PC-9 (cell line): ENCODE measurements around the gene EXOSC7. TPM values are rescaled to one million over a fixed set of nuclear protein-coding genes. Genes with fewer than 3 reads are reported as not detected.
A peak's percentile ranks its signal among the peaks of the same experiment; 100 is the strongest.

Source experiments
- BruUV-seq: library from RNA; stranded (reverse); fragments of 400-500 nt; replicated peaks from 2 replicates; lab custom pipeline; 2021; lab: Mats Ljungman, UMichigan
- CTCF ChIA-PET: fragments of 300-600 bp; sonication (Branson Sonifier 250); formaldehyde crosslinking; loops from one replicate; lab custom pipeline; 2022; ENCODE audit warnings: antibody characterized with exemption; lab: Charles Lee
- POLR2A ChIA-PET: fragments of 300-600 bp; sonication (Branson Sonifier 250); formaldehyde crosslinking; loops from one replicate; lab custom pipeline; 2022; ENCODE audit warnings: antibody characterized with exemption; ENCODE audit not compliant: unreplicated experiment; lab: Charles Lee
- DNase-seq, 2 experiments: peaks; one replicate each; pipeline versions ENCODE4 v3.0.0 to v3.0.0-alpha.2; 2015 to 2022; ENCODE audit warnings: mixed read lengths in 1 of 2
- H2AFZ ChIP-seq: fragments of 200-600 bp; sonication (generic); 2 replicates; pipeline ENCODE4 v1.8.1; 2017; ENCODE audit warnings: antibody characterized with exemption
- H3F3A ChIP-seq: fragments of 200-600 bp; sonication (generic); 2 replicates; pipeline ENCODE4 v1.8.1; 2017; ENCODE audit warnings: antibody characterized with exemption, mild to moderate bottlenecking, low read depth; ENCODE audit not compliant: insufficient read depth
- H3K27ac ChIP-seq: fragments of 200-600 bp; sonication (generic); 2 replicates; pipeline ENCODE4 v1.6.1; 2016; ENCODE audit warnings: mixed run types
- H3K27me3 ChIP-seq: fragments of 200-600 bp; sonication (generic); 2 replicates; pipeline ENCODE4 v1.6.1; 2016; ENCODE audit warnings: low read depth, mixed run types; ENCODE audit not compliant: insufficient read depth
- H3K36me3 ChIP-seq: fragments of 200-600 bp; sonication (generic); 2 replicates; pipeline ENCODE4 v1.6.1; 2016; ENCODE audit warnings: low read depth, mixed run types
- H3K4me1 ChIP-seq: fragments of 200-600 bp; sonication (generic); replicated peaks from 2 replicates; pipeline ENCODE4 v1.6.1; 2016; ENCODE audit warnings: mixed run types; ENCODE audit not compliant: insufficient read depth
- H3K4me2 ChIP-seq: fragments of 200-600 bp; sonication (generic); 2 replicates; pipeline ENCODE4 v1.6.1; 2017; ENCODE audit warnings: mixed run types
- H3K4me3 ChIP-seq: fragments of 200-600 bp; sonication (generic); 2 replicates; pipeline ENCODE4 v1.6.1; 2016; ENCODE audit warnings: mixed run types
- H3K79me2 ChIP-seq: fragments of 200-600 bp; sonication (generic); 2 replicates; pipeline ENCODE4 v1.6.1; 2017; ENCODE audit warnings: low read depth, mixed run types
- H3K9me2 ChIP-seq: fragments of 200-600 bp; sonication (generic); 2 replicates; pipeline ENCODE4 v1.8.1; 2017; ENCODE audit warnings: mild to moderate bottlenecking; ENCODE audit not compliant: insufficient read depth
- H3K9me3 ChIP-seq: fragments of 200-600 bp; sonication (generic); 2 replicates; pipeline ENCODE4 v1.8.1; 2016; ENCODE audit warnings: low read depth; ENCODE audit not compliant: insufficient read depth
- H4K20me1 ChIP-seq: fragments of 200-600 bp; sonication (generic); 2 replicates; pipeline ENCODE4 v1.8.1; 2017; ENCODE audit not compliant: insufficient read depth
- EZH2 ChIP-seq: fragments of 200-600 bp; sonication (generic); IDR thresholded peaks from 2 replicates; pipeline ENCODE4 v1.8.0; 2017; ENCODE audit warnings: antibody characterized with exemption, low read depth
- intact Hi-C: fragments of 100-400 bp; cut with micrococcal nuclease; formaldehyde crosslinking; loops from one replicate; pipeline ENCODE4 v1.10.0; 2022; ENCODE audit not compliant: unreplicated experiment
- total RNA-seq: library from RNA; stranded (reverse); gene quantifications from 2 replicates; pipeline ENCODE4 v1.2.3, GENCODE V29; 2021
- TF ChIP-seq, protein P1 (sequence below): fragments of 200-600 bp; sonication (generic); conservative IDR thresholded peaks from 2 replicates; pipeline ENCODE4 v1.6.1; 2017; ENCODE audit warnings: mixed run types, antibody characterized with exemption, mild to moderate bottlenecking, moderate library complexity

The EXOSC7 gene
- total RNA-seq, 1 experiment from 2014 or later = 56.2 TPM

- no peaks in the 10 kb centered on the region for H4K20me1 ChIP-seq
- no peaks in the 10 kb centered on the region for H3K9me2 ChIP-seq
- H3K36me3 ChIP-seq = no peaks in the 10 kb centered on the region
- no peaks in the 10 kb centered on the region for H3K27me3 ChIP-seq
- H3K4me1 ChIP-seq = peaks cover 61% of the 10 kb centered on the region
- no peak overlapping the region for H3K4me3 ChIP-seq
- ChIA-PET CTCF (no interaction called here), POLR2A (no interaction called here)
- no peaks in the 10 kb centered on the region for H3K79me2 ChIP-seq
- TF ChIP-seq EZH2 = no peak
- H3K9me3 ChIP-seq = no peaks in the 10 kb centered on the region; the same call in 1 of the 2 replicates
- peaks cover 46% of the 10 kb centered on the region for H3F3A ChIP-seq
- peak in 1 of 2 experiments; percentile 66 for DNase-seq
- peak overlapping the region; percentile 18 for H3K4me2 ChIP-seq
- no TSS peak for BruUV-seq
- H3K27ac ChIP-seq = peak overlapping the region; percentile 66
- intact Hi-C loops = no loop called here
- no peak overlapping the region for H2AFZ ChIP-seq
These were observed 81.5 kb downstream of the EXOSC7 start for GRCh38 chr3:45057557-45057956.

DNA sequence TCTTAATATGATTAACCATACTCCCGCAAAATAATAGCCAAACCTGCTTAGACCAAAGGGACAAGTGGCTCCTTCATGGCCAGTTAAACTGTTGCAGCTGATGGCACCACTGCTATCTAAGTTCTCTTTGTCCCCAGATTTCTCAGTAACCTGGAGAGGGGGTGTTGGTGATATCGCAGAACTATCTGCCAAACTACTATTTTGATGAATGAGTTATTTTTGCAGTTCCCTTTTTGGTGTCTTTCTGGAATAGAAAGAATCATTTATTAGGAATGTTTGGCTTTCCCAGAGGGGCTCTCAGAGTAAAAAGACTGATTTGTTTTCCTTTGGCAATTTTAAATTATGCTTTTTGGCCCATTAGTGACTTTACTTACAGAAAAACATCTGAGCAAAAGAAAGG lies 83.1 kb downstream of the EXOSC7 start:
- CTCF ChIA-PET = no interaction called here
- Histone ChIP-seq H3K27ac (no peak overlapping the region), H3K27me3 (no peaks in the 10 kb centered on the region), H4K20me1 (no peaks in the 10 kb centered on the region), H3K79me2 (no peaks in the 10 kb centered on the region), H3K4me3 (no peak overlapping the region), H3K9me3 (no peaks in the 10 kb centered on the region), H3F3A (peaks cover 37% of the 10 kb centered on the region), H3K4me1 (peaks cover 50% of the 10 kb centered on the region), H2AFZ (no peak overlapping the region), H3K4me2 (no peak overlapping the region), H3K36me3 (no peaks in the 10 kb centered on the region), H3K9me2 (no peaks in the 10 kb centered on the region)
- TF ChIP-seq, protein P1, sequence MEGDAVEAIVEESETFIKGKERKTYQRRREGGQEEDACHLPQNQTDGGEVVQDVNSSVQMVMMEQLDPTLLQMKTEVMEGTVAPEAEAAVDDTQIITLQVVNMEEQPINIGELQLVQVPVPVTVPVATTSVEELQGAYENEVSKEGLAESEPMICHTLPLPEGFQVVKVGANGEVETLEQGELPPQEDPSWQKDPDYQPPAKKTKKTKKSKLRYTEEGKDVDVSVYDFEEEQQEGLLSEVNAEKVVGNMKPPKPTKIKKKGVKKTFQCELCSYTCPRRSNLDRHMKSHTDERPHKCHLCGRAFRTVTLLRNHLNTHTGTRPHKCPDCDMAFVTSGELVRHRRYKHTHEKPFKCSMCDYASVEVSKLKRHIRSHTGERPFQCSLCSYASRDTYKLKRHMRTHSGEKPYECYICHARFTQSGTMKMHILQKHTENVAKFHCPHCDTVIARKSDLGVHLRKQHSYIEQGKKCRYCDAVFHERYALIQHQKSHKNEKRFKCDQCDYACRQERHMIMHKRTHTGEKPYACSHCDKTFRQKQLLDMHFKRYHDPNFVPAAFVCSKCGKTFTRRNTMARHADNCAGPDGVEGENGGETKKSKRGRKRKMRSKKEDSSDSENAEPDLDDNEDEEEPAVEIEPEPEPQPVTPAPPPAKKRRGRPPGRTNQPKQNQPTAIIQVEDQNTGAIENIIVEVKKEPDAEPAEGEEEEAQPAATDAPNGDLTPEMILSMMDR = no peak
- TF ChIP-seq EZH2 = no peak
- DNase-seq = no peak
- intact Hi-C loops = no loop called here
- BruUV-seq = no TSS peak
- POLR2A ChIA-PET = interaction anchor here (0.6 kb wide), 1 partner anchor 33 kb away, joined by 7 read pairs; no protein-coding TSS in a partner anchor

GRCh38 chr3:45060165-45060892 lies 84.3 kb downstream of the EXOSC7 start:
- Histone ChIP-seq H3K9me3 (no peaks in the 10 kb centered on the region), H3K4me1 (peaks cover 50% of the 10 kb centered on the region), H3F3A (peaks cover 31% of the 10 kb centered on the region), H4K20me1 (no peaks in the 10 kb centered on the region), H3K36me3 (no peaks in the 10 kb centered on the region), H2AFZ (no peak overlapping the region), H3K4me3 (no peak overlapping the region), H3K9me2 (no peaks in the 10 kb centered on the region), H3K79me2 (no peaks in the 10 kb centered on the region), H3K4me2 (no peak overlapping the region), H3K27ac (no peak overlapping the region), H3K27me3 (no peaks in the 10 kb centered on the region)
- ChIA-PET CTCF (no interaction called here), POLR2A (no interaction called here)
- intact Hi-C loops = no loop called here
- no TSS peak for BruUV-seq
- TF ChIP-seq, protein P1 = no peak
- no peak for TF ChIP-seq EZH2
- DNase-seq = no peak

Other genes starting within 250 kb of the EXOSC7 start
- gene ZNF501, start 246.6 kb upstream of the EXOSC7 start, total RNA-seq = 2.6 and 3.9 TPM in 2 replicates
- 17.8 and 34.4 TPM in 2 replicates for gene KIAA1143, start 214.6 kb upstream of the EXOSC7 start, total RNA-seq
- gene KIF15, start 214.4 kb upstream of the EXOSC7 start, total RNA-seq = 16.5 and 25.8 TPM in 2 replicates
- gene TMEM42, start 114.3 kb upstream of the EXOSC7 start, total RNA-seq = 18.2 and 22.4 TPM in 2 replicates
- 0.61 and 0.63 TPM in 2 replicates for gene TGM4, start 101.6 kb upstream of the EXOSC7 start, total RNA-seq
- gene ZDHHC3, start 70 bp upstream of the EXOSC7 start, total RNA-seq = 107 and 118 TPM in 2 replicates
- gene CLEC3B, start 50.1 kb downstream of the EXOSC7 start, total RNA-seq = not detected in 2 replicates
- gene CDCP1, start 170.1 kb downstream of the EXOSC7 start, total RNA-seq = 75.7 and 85.0 TPM in 2 replicates